SK-N-SH treated with all-trans-retinoic acid at 6 μM for 48 hours (cell line): ENCODE measurements around the gene DLGAP5.

ENCODE experiments used
- ATAC-seq: fragments of 200-7000 bp; cut with Tn5 transposase; 3 replicates; pipeline ENCODE4 v1.9.1; 2020; ENCODE audit warnings: mild to moderate bottlenecking, moderate library complexity
- ARNTL ChIP-seq: fragments of 450-650 bp; formaldehyde crosslinking; IDR thresholded peaks from 2 replicates; pipeline ENCODE4 v1.5.0; 2020; ENCODE audit warnings: low read depth, mild to moderate bottlenecking, moderate library complexity, borderline replicate concordance
- BACH2 ChIP-seq: fragments of 250-450 bp; sonication (Bioruptor Pico); IDR thresholded peaks from 2 replicates; pipeline ENCODE4 v1.9.0; 2021; ENCODE audit warnings: mild to moderate bottlenecking, borderline replicate concordance
- CREB5 ChIP-seq: fragments of 250-450 bp; sonication (Bioruptor Pico); IDR thresholded peaks from 2 replicates; pipeline ENCODE4 v1.5.1; 2020; ENCODE audit warnings: low read depth, mild to moderate bottlenecking, moderate library complexity
- CSDC2 ChIP-seq: fragments of 250-450 bp; sonication (Bioruptor Pico); IDR thresholded peaks from 2 replicates; pipeline ENCODE4 v1.5.0; 2020; ENCODE audit warnings: mild to moderate bottlenecking, moderate library complexity
- CSRNP3 ChIP-seq: fragments of 250-450 bp; sonication (Bioruptor Pico); IDR thresholded peaks from 2 replicates; pipeline ENCODE4 v1.5.1; 2021; ENCODE audit warnings: mild to moderate bottlenecking, moderate library complexity
- ESRRG ChIP-seq: fragments of 250-450 bp; sonication (Bioruptor Pico); IDR thresholded peaks from 2 replicates; pipeline ENCODE4 v1.6.1; 2021; ENCODE audit warnings: mild to moderate bottlenecking
- GLIS3 ChIP-seq: fragments of 250-450 bp; sonication (Bioruptor Pico); IDR thresholded peaks from 2 replicates; pipeline ENCODE4 v1.5.0; 2020; ENCODE audit warnings: mild to moderate bottlenecking, moderate library complexity
- PATZ1 ChIP-seq: fragments of 250-450 bp; sonication (Bioruptor Pico); IDR thresholded peaks from 2 replicates; pipeline ENCODE4 v1.8.0; 2020; ENCODE audit warnings: mild to moderate bottlenecking, moderate library complexity, borderline replicate concordance
- POU6F1 ChIP-seq: fragments of 250-450 bp; sonication (Bioruptor Pico); IDR thresholded peaks from 2 replicates; pipeline ENCODE4 v1.8.0; 2021; ENCODE audit warnings: low read depth, mild to moderate bottlenecking, moderate library complexity, borderline replicate concordance
- PPARA ChIP-seq: fragments of 250-450 bp; sonication (Bioruptor Pico); IDR thresholded peaks from 2 replicates; pipeline ENCODE4 v1.5.0; 2020; ENCODE audit warnings: mild to moderate bottlenecking, borderline replicate concordance
- SNAI2 ChIP-seq: fragments of 250-450 bp; sonication (Bioruptor Pico); IDR thresholded peaks from 2 replicates; pipeline ENCODE4 v1.5.0; 2020; ENCODE audit warnings: mild to moderate bottlenecking, moderate library complexity
- TCF4 ChIP-seq: fragments of 250-450 bp; sonication (Bioruptor Pico); IDR thresholded peaks from 2 replicates; pipeline ENCODE4 v1.8.0; 2021; ENCODE audit warnings: mild to moderate bottlenecking, moderate library complexity, borderline replicate concordance
- TOX ChIP-seq: fragments of 250-450 bp; sonication (Bioruptor Pico); IDR thresholded peaks from 2 replicates; pipeline ENCODE4 v1.8.0; 2021; ENCODE audit warnings: mild to moderate bottlenecking, moderate library complexity, borderline replicate concordance
- ZC3H10 ChIP-seq: fragments of 250-450 bp; sonication (Bioruptor Pico); IDR thresholded peaks from 2 replicates; pipeline ENCODE4 v1.5.1; 2021; ENCODE audit warnings: mild to moderate bottlenecking, moderate library complexity
- ZFP3 ChIP-seq: fragments of 250-450 bp; sonication (Bioruptor Pico); IDR thresholded peaks from 2 replicates; pipeline ENCODE4 v1.5.0; 2020; ENCODE audit warnings: mild to moderate bottlenecking, moderate library complexity
- ZNF565 ChIP-seq: fragments of 450-650 bp; formaldehyde crosslinking; conservative IDR thresholded peaks from 2 replicates; pipeline ENCODE4 v1.5.0; 2020; ENCODE audit warnings: low read depth, mild to moderate bottlenecking, moderate library complexity
- ZNF70 ChIP-seq: fragments of 450-650 bp; formaldehyde crosslinking; IDR thresholded peaks from 2 replicates; pipeline ENCODE4 v1.5.0; 2020; ENCODE audit warnings: mild to moderate bottlenecking, moderate library complexity
- ZNF8 ChIP-seq: fragments of 450-650 bp; formaldehyde crosslinking; IDR thresholded peaks from 2 replicates; pipeline ENCODE4 v1.5.0; 2020; ENCODE audit warnings: mild to moderate bottlenecking, moderate library complexity
- TF ChIP-seq, protein P1 (sequence below): fragments of 250-450 bp; sonication (Bioruptor Pico); IDR thresholded peaks from 2 replicates; pipeline ENCODE4 v1.5.0; 2020; ENCODE audit warnings: mild to moderate bottlenecking, moderate library complexity

The DLGAP5 gene

GRCh38 chr14:55228261-55228660, 36.9 kb upstream of the DLGAP5 start:
- no peak for ATAC-seq
- TF ChIP-seq ZFP3 (CRISPR knock-in tag) (no peak), ESRRG (CRISPR knock-in tag) (no peak), PATZ1 (CRISPR knock-in tag) (no peak), ARNTL (CRISPR knock-in tag) (no peak)
- TF ChIP-seq, protein P1, sequence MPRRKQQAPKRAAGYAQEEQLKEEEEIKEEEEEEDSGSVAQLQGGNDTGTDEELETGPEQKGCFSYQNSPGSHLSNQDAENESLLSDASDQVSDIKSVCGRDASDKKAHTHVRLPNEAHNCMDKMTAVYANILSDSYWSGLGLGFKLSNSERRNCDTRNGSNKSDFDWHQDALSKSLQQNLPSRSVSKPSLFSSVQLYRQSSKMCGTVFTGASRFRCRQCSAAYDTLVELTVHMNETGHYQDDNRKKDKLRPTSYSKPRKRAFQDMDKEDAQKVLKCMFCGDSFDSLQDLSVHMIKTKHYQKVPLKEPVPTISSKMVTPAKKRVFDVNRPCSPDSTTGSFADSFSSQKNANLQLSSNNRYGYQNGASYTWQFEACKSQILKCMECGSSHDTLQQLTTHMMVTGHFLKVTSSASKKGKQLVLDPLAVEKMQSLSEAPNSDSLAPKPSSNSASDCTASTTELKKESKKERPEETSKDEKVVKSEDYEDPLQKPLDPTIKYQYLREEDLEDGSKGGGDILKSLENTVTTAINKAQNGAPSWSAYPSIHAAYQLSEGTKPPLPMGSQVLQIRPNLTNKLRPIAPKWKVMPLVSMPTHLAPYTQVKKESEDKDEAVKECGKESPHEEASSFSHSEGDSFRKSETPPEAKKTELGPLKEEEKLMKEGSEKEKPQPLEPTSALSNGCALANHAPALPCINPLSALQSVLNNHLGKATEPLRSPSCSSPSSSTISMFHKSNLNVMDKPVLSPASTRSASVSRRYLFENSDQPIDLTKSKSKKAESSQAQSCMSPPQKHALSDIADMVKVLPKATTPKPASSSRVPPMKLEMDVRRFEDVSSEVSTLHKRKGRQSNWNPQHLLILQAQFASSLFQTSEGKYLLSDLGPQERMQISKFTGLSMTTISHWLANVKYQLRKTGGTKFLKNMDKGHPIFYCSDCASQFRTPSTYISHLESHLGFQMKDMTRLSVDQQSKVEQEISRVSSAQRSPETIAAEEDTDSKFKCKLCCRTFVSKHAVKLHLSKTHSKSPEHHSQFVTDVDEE (CRISPR knock-in tag) = no peak

- TF ChIP-seq PATZ1 (CRISPR knock-in tag) (no peak), CREB5 (CRISPR knock-in tag) (no peak), ESRRG (CRISPR knock-in tag) (no peak)
- ATAC-seq = no peak
These were observed 32.0 kb upstream of the DLGAP5 start for GRCh38 chr14:55223364-55223763.

GRCh38 chr14:55221968-55222367, 30.6 kb upstream of the DLGAP5 start:
- ATAC-seq = no peak
- TF ChIP-seq GLIS3 (CRISPR knock-in tag) (no peak), BACH2 (CRISPR knock-in tag) (no peak), ZNF565 (CRISPR knock-in tag) (no peak), ZC3H10 (no peak), ZNF70 (CRISPR knock-in tag) (no peak), ZFP3 (CRISPR knock-in tag) (no peak), TCF4 (no peak), TOX (no peak), PPARA (CRISPR knock-in tag) (no peak), PATZ1 (CRISPR knock-in tag) (no peak), POU6F1 (CRISPR knock-in tag) (no peak), CSDC2 (CRISPR knock-in tag) (no peak), ESRRG (CRISPR knock-in tag) (no peak), CREB5 (CRISPR knock-in tag) (no peak), ARNTL (CRISPR knock-in tag) (no peak), CSRNP3 (no peak), ZNF8 (no peak), SNAI2 (CRISPR knock-in tag) (no peak)
- TF ChIP-seq, protein P1 (CRISPR knock-in tag) = no peak
- TF ChIP-seq, all 23 proteins: peak for 0
